C1 segment of cervical spinal cord (tissue), 14 donors: Measurements from ENCODE around the gene SH3GLB1.
"Not testable (repeated sequence)": the region's sequence is repeated elsewhere in the genome, so short reads cannot be mapped to it uniquely, and the experiment has no call there.

ENCODE experiments used
- DNase-seq, 14 donors: peaks; one replicate each; lab custom pipeline; 2025; lab: John Stamatoyannopoulos, UW

Gene SH3GLB1

GRCh38 chr1:86704458-86704971 is at the start of gene SH3GLB1:
Gene SH3GLB1, plus strand, starts transcription at chr1:86704576. Its CDS starts 324 bp downstream, at chr1:86704900.
- DNase-seq: peak; percentile 45 to 94 (median 85)

- DNase-seq: not testable (repeated sequence)
Measured at GRCh38 chr1:86658381-86658780, 46.0 kb upstream of the SH3GLB1 start.

- no peak for DNase-seq
Measured at GRCh38 chr1:86666368-86666767, 38.0 kb upstream of the SH3GLB1 start.

GRCh38 chr1:86687595-86687994 is 16.8 kb upstream of the SH3GLB1 start:
- no peak for DNase-seq

- no peak for DNase-seq
Measured at GRCh38 chr1:86692641-86693040, 11.7 kb upstream of the SH3GLB1 start.

GRCh38 chr1:86695400-86695799 is 9.0 kb upstream of the SH3GLB1 start:
- DNase-seq: no peak

- DNase-seq: no peak
Measured at GRCh38 chr1:86696522-86696921, 7.9 kb upstream of the SH3GLB1 start.

GRCh38 chr1:86699186-86699585 is 5.2 kb upstream of the SH3GLB1 start:
- DNase-seq: no peak

GRCh38 chr1:86701731-86702130 is 2.6 kb upstream of the SH3GLB1 start:
- DNase-seq: no peak

- DNase-seq: not testable (repeated sequence)
Measured at GRCh38 chr1:86702954-86703494, 1.4 kb upstream of the SH3GLB1 start.

- DNase-seq: peak in 9 of 14 donors; percentile 58 to 86 (median 74)
Measured at GRCh38 chr1:86703696-86704457, 499 bp upstream of the SH3GLB1 start.

- peak in 13 of 14 donors; percentile 10 to 84 (median 79) for DNase-seq
Measured at GRCh38 chr1:86704972-86705664, 742 bp downstream of the SH3GLB1 start.

GRCh38 chr1:86705665-86705985 is 1.2 kb downstream of the SH3GLB1 start:
- DNase-seq: peak in 1 of 14 donors; percentile 31

- no peak for DNase-seq
Measured at GRCh38 chr1:86706018-86706635, 1.8 kb downstream of the SH3GLB1 start.

GRCh38 chr1:86708920-86709319 is 4.5 kb downstream of the SH3GLB1 start:
- no peak for DNase-seq

GRCh38 chr1:86712088-86712860 is 7.9 kb downstream of the SH3GLB1 start:
- DNase-seq: no peak

GRCh38 chr1:86713477-86713876 is 9.1 kb downstream of the SH3GLB1 start:
- no peak for DNase-seq

- no peak for DNase-seq
Measured at GRCh38 chr1:86714159-86714558, 9.8 kb downstream of the SH3GLB1 start.

GRCh38 chr1:86714561-86715244 is 10.3 kb downstream of the SH3GLB1 start:
- DNase-seq: no peak

GRCh38 chr1:86718786-86719185 is 14.4 kb downstream of the SH3GLB1 start:
- DNase-seq: no peak

- DNase-seq: no peak
Measured at GRCh38 chr1:86731416-86731815, 27.0 kb downstream of the SH3GLB1 start.
